Cardiac fibroblast (primary cell): Measurements from ENCODE around the gene RELCH.

Source experiments
- DNase-seq, 2 donors: peaks; one replicate each; pipeline versions ENCODE4 v3.0.0 to v3.0.0-alpha.2; 2010; ENCODE audit warnings: low read depth in 2 of 2
- H3K4me3 ChIP-seq, 2 donors: replicated peaks in 1 of 2; 1 replicate in 1 of 2; 2 replicates in 1 of 2; pipeline ENCODE4 v1.5.1; 2011; ENCODE audit warnings: low read depth in 2 of 2, low read length in 2 of 2, mild to moderate bottlenecking in 2 of 2, moderate library complexity in 1 of 2
- CTCF ChIP-seq: IDR thresholded peaks from one replicate; pipeline ENCODE4 v1.5.1; 2011; ENCODE audit warnings: low read depth, mild to moderate bottlenecking, low read length, inconsistent platforms

The RELCH gene

GRCh38 chr18:62300359-62300963, 113.4 kb downstream of the RELCH start:
- no peak for DNase-seq
- TF ChIP-seq CTCF, result no peak
- H3K4me3 ChIP-seq, result no peak overlapping the region

- no peak overlapping the region for H3K4me3 ChIP-seq
- no peak for DNase-seq
- no peak for TF ChIP-seq CTCF
Observed at GRCh38 chr18:62301322-62301721, 114.3 kb downstream of the RELCH start.

GRCh38 chr18:62312851-62313250, 125.8 kb downstream of the RELCH start:
- no peak for TF ChIP-seq CTCF

GRCh38 chr18:62318228-62319180, 131.4 kb downstream of the RELCH start:
- no peak for DNase-seq
- H3K4me3 ChIP-seq, result no peak overlapping the region
- TF ChIP-seq CTCF, result no peak

More at GRCh38 chr18:62312851-62313250, 125.8 kb downstream of the RELCH start:
- DNase-seq, result no peak
- H3K4me3 ChIP-seq, result no peak overlapping the region

- no peak overlapping the region for H3K4me3 ChIP-seq
- no peak for DNase-seq
- TF ChIP-seq CTCF, result no peak
Observed at GRCh38 chr18:62321201-62321600, 134.1 kb downstream of the RELCH start.

- no peak for DNase-seq
- no peak for TF ChIP-seq CTCF
- no peak overlapping the region for H3K4me3 ChIP-seq
Observed at GRCh38 chr18:62323483-62324180, 136.6 kb downstream of the RELCH start.
